Progenitor cell of endocrine pancreas (in vitro differentiated cells): ENCODE measurements around the gene FIGN. TPM values are rescaled to one million over a fixed set of nuclear protein-coding genes. Genes with fewer than 3 reads are reported as not detected.

ENCODE experiments used
- DNase-seq: peaks from one replicate; pipeline ENCODE4 v3.0.0; 2021; ENCODE audit warnings: low spot score; ENCODE audit not compliant: unreplicated experiment
- H3K27ac Mint-ChIP-seq: 2 replicates; pipeline ENCODE4 v1.8.0; 2021; ENCODE audit warnings: mild to moderate bottlenecking, moderate library complexity, mixed read lengths
- H3K27me3 Mint-ChIP-seq: 2 replicates; pipeline ENCODE4 v1.8.0; 2021; ENCODE audit warnings: mixed read lengths
- H3K36me3 Mint-ChIP-seq: 2 replicates; pipeline ENCODE4 v1.8.0; 2022; ENCODE audit warnings: mixed read lengths; ENCODE audit not compliant: insufficient read depth
- H3K4me1 Mint-ChIP-seq: 2 replicates; pipeline ENCODE4 v1.8.0; 2021; ENCODE audit warnings: low read depth, mixed read lengths
- H3K4me3 Mint-ChIP-seq: 2 replicates; pipeline ENCODE4 v1.8.0; 2021; ENCODE audit warnings: low read depth, mild to moderate bottlenecking, moderate library complexity, mixed read lengths
- H3K9me3 Mint-ChIP-seq: 2 replicates; pipeline ENCODE4 v1.8.0; 2021; ENCODE audit warnings: low read depth, mixed read lengths
- total RNA-seq: library from RNA; stranded (reverse); gene quantifications from 2 replicates; pipeline ENCODE4 v1.2.1, GENCODE V29; 2021
- TF ChIP-seq, protein P1 (sequence below): fragments of 200-600 bp; sonication (generic); IDR thresholded peaks from one replicate; pipeline ENCODE4 v1.5.0; 2021; ENCODE audit warnings: antibody characterized with exemption, mild to moderate bottlenecking; ENCODE audit not compliant: unreplicated experiment

The FIGN gene
- total RNA-seq, 1 donor from 2014 or later = 18.0 TPM

DNA sequence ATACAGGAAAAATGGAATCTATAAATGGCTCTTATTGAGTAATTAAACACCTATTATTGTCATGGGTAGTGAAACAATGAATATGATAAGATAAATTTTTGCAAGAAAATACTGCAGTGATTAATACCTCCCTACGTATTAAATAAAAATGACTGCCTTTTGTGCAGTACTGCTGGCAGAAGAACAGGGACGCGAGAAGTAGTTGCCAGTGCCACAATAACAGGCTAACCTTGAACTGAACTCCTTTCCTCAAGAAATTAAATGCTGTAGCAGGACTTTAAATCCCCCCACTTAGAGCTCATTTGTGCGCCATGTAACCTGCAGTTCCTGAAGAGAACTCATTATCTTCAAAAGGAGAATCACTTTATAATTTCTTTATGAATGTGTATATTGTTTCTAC, 24.6 kb downstream of the FIGN start:
- TF ChIP-seq, protein P1, sequence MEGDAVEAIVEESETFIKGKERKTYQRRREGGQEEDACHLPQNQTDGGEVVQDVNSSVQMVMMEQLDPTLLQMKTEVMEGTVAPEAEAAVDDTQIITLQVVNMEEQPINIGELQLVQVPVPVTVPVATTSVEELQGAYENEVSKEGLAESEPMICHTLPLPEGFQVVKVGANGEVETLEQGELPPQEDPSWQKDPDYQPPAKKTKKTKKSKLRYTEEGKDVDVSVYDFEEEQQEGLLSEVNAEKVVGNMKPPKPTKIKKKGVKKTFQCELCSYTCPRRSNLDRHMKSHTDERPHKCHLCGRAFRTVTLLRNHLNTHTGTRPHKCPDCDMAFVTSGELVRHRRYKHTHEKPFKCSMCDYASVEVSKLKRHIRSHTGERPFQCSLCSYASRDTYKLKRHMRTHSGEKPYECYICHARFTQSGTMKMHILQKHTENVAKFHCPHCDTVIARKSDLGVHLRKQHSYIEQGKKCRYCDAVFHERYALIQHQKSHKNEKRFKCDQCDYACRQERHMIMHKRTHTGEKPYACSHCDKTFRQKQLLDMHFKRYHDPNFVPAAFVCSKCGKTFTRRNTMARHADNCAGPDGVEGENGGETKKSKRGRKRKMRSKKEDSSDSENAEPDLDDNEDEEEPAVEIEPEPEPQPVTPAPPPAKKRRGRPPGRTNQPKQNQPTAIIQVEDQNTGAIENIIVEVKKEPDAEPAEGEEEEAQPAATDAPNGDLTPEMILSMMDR = no peak
- Mint-ChIP-seq H3K9me3 (no peaks in the 10 kb centered on the region), H3K4me3 (no peak overlapping the region), H3K27me3 (no peaks in the 10 kb centered on the region), H3K36me3 (peaks cover 1% of the 10 kb centered on the region), H3K4me1 (peaks cover 18% of the 10 kb centered on the region), H3K27ac (no peak overlapping the region)
- DNase-seq = no peak

DNA sequence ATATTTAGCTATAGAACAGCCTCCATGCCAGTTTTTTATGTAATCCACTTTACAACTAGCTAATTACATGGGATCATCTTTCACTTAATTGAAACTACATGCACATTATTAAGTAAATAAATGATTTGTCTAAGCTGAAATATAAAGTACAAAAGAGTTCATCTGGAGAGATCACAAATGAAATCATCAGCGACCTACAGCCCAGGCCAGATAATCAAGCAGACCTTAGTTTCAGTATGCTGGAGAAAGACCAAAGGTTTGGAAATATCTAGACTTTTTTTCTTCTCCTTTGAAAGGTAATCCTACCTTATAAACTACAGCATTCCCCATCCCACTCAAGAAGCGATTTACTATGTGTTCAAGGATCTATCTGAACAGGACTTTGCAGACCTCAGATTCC, 26.5 kb downstream of the FIGN start:
- H3K36me3 Mint-ChIP-seq = peaks cover 1% of the 10 kb centered on the region
- H3K9me3 Mint-ChIP-seq = no peaks in the 10 kb centered on the region
- TF ChIP-seq, protein P1 = no peak
- DNase-seq = no peak
- peaks cover 18% of the 10 kb centered on the region for H3K4me1 Mint-ChIP-seq
- no peak overlapping the region for H3K4me3 Mint-ChIP-seq
- H3K27ac Mint-ChIP-seq = no peak overlapping the region
- no peaks in the 10 kb centered on the region for H3K27me3 Mint-ChIP-seq

DNA sequence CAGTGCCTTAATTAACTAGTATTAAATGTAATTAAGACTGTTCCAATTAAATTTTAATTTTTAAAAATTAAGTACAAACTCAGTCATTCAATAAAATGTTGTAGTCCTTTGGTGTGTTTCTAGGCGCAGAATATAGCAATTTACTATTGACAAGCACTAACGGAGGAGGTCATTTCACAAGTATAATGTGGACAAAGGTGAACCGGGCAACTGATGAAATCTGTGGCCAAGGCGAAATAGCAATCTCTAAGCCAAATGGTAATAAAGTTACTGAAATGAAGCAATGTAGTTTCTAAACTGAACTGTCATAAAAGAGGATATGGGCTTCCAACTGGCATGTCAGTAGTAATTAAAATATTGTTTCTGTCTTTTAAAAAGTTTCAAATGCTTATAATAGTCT, 27.5 kb downstream of the FIGN start:
- H3K27me3 Mint-ChIP-seq = no peaks in the 10 kb centered on the region
- DNase-seq = no peak
- TF ChIP-seq, protein P1 = no peak
- H3K36me3 Mint-ChIP-seq = peaks cover 1% of the 10 kb centered on the region
- peaks cover 14% of the 10 kb centered on the region for H3K4me1 Mint-ChIP-seq
- no peak overlapping the region for H3K27ac Mint-ChIP-seq
- H3K9me3 Mint-ChIP-seq = no peaks in the 10 kb centered on the region
- H3K4me3 Mint-ChIP-seq = no peak overlapping the region

DNA sequence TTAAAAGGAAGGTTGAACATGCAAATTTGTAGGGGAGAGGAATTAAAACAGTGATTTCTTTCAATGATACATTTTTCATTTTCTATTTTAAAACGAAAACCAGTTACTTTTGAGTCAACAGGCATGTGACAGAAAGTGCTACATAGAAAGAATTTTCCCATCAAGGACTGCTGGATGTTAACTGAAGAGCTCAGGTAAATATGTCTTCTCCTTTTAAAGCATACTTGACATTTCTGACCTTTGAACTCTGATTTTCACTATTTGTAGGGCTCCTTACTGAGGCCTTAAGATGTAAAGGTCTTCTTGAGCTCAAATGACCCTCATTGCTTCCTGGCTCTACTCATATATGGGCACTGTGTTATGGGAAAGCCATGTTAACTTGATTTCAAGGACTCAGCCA, 32.4 kb downstream of the FIGN start:
- H3K9me3 Mint-ChIP-seq = no peaks in the 10 kb centered on the region
- peaks cover 15% of the 10 kb centered on the region for H3K4me1 Mint-ChIP-seq

DNA sequence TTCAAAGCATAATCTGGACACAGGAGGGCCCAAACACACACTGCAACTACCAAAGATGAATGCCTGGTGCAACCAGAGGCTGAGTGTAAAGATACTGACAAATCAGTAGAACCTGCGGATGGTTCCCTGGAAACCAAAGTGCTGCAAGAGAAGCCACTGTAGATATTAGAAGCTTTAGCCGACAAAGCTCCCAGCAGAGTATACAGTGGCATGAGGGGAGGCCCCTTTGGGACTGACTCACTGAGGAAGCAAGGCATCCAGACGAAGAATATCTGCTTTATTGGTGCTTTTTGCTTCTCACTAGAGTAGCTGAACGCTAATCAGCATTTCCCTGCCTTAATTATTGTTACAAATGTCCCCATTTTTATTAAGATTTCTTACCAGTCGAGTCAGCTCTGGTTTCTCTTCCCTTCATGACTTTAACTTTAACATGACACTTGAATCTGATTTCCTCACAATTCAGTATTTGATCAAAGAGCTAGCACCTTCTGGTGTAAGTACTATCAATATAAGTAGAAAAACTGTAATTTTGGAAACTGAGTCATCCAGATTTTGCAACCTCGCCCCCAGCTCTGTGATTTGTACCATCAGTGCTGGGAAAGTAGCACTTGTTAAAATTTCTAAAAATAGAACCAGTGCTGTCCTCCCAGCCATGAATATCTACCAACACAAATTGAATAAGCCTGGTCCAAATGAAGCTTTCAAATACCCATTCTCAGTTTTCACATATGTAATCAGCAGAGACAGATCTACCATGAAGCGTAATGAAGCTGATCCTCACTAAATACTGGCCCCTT, 34.2 kb downstream of the FIGN start:
- Mint-ChIP-seq H3K4me3 (no peak overlapping the region), H3K27ac (no peak overlapping the region), H3K36me3 (no peaks in the 10 kb centered on the region), H3K9me3 (no peaks in the 10 kb centered on the region), H3K4me1 (peaks cover 16% of the 10 kb centered on the region), H3K27me3 (no peaks in the 10 kb centered on the region)
- no peak for DNase-seq
- TF ChIP-seq, protein P1 = no peak

More for the DNA sequence above, 32.4 kb downstream of the FIGN start:
- DNase-seq = no peak
- no peak overlapping the region for H3K4me3 Mint-ChIP-seq
- H3K27me3 Mint-ChIP-seq = no peaks in the 10 kb centered on the region
- no peak overlapping the region for H3K27ac Mint-ChIP-seq
- TF ChIP-seq, protein P1 = no peak
- no peaks in the 10 kb centered on the region for H3K36me3 Mint-ChIP-seq
